C4-2B (cell line): ENCODE measurements around the gene UCKL1.
"Not testable (repeated sequence)": the region's sequence is repeated elsewhere in the genome, so short reads cannot be mapped to it uniquely, and the experiment has no call there.

ENCODE experiments used
- H3K27ac ChIP-seq: fragments of 450-650 bp; 2 replicates; pipeline ENCODE4 v1.5.1; 2017
- ZFX ChIP-seq: fragments of 450-650 bp; IDR thresholded peaks from 2 replicates; pipeline ENCODE4 v1.6.1; 2017
- TF ChIP-seq, protein P1 (sequence below): fragments of 450-650 bp; conservative IDR thresholded peaks from 2 replicates; pipeline ENCODE4 v1.5.1; 2017; ENCODE audit warnings: mild to moderate bottlenecking

The UCKL1 gene

DNA sequence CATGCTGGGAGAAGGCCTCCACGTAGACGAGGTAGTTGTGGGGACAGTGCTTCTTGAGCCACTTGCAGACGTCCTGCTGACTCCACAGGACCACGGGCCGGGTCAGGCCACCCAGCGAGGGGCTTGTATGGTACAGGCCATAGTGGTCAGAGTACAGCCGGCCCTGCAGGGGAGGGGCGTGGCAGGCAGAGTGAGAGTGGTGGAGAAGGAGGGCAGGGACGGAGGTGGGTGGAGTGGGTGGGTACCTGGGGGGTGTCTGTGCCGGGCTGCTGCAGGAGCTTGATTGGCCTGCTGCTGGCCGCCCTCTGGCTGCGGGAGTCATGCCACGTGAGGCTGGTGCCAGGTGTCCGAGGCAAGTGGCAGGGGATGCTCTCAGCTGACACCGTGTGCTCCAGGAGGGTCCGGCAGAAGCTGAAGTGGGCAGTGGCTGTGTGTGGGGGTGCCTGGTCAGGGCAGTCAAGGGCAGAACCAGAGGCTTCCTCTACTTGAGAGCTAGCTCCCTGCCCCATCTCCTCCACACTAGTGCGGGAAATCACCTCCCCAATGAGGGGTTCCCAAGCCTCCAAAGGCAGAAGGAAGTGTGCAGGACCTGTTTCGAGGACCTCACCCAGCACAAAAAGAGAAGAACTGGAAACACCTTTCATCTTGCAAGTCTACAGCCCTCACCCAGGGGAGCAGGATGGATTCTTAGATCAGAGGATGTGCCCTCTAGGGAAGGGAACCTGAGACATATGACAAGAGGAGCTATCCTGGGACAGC lies 20.9 kb upstream of the UCKL1 start:
- TF ChIP-seq, protein P1, sequence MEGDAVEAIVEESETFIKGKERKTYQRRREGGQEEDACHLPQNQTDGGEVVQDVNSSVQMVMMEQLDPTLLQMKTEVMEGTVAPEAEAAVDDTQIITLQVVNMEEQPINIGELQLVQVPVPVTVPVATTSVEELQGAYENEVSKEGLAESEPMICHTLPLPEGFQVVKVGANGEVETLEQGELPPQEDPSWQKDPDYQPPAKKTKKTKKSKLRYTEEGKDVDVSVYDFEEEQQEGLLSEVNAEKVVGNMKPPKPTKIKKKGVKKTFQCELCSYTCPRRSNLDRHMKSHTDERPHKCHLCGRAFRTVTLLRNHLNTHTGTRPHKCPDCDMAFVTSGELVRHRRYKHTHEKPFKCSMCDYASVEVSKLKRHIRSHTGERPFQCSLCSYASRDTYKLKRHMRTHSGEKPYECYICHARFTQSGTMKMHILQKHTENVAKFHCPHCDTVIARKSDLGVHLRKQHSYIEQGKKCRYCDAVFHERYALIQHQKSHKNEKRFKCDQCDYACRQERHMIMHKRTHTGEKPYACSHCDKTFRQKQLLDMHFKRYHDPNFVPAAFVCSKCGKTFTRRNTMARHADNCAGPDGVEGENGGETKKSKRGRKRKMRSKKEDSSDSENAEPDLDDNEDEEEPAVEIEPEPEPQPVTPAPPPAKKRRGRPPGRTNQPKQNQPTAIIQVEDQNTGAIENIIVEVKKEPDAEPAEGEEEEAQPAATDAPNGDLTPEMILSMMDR = no peak
- TF ChIP-seq ZFX = no peak
- H3K27ac ChIP-seq = no peak overlapping the region

DNA sequence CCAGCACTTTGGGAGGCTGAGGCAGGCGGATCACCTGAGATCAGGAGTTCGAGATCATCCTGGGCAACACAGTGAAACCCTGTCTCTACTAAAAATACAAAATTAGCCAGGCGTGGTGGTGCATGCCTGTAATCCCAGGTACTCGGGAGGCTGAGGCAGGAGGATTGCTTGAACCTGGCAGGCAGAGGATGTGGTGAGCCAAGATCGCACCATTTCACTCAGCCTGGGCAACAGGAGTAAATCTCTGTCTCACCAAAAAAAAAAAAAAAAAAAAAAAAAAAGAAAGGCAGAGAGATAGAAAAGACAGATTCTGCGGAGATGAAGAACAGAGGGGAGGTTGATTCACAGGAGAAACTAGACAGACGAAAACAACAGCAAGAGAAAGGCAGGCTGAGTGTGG lies 20.3 kb upstream of the UCKL1 start:
- H3K27ac ChIP-seq = not testable (repeated sequence)

DNA sequence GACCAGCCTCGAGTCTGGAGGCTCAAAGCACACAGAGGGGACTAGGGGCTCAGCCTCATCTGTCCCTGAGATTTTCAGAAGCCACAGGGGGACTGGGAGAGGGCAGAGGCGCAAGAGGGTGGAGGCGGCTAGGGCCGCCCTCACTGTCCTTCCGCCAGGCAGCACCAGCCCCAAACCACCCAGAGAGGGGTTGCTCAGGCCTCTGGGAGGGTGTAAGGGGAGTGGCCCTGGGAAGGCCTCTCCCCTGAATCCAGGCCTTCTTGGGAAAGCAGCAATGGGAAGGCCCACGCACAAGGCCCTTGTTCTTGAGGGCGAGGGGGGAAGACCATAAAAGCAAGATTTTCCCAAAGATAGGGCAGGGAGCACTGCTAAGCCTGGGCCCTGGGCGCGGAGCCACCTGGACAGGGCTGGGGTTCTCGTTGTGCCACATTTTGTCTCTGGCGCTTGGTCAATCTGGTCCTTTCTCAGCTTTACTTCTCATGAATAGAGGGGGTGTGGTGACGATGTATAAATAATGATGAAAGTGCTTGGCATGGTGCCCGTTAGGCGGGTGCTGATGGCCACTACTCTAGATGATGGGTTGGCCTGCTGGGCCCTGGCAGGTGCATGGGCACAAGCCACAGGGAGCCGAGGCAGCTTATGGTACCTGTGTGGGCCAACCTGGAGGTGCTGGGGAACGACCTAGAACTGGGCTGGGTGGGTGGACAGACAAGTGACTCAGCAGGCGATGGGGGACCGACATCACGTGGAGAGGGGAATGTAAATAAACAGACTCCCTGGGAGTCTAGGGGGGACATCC lies 18.4 kb upstream of the UCKL1 start:
- H3K27ac ChIP-seq = peak overlapping the region; percentile 78
- 0 out of 2 replicates have a peak, but pooled peaks have one; percentile 30 for TF ChIP-seq ZFX
- TF ChIP-seq, protein P1 = no peak

DNA sequence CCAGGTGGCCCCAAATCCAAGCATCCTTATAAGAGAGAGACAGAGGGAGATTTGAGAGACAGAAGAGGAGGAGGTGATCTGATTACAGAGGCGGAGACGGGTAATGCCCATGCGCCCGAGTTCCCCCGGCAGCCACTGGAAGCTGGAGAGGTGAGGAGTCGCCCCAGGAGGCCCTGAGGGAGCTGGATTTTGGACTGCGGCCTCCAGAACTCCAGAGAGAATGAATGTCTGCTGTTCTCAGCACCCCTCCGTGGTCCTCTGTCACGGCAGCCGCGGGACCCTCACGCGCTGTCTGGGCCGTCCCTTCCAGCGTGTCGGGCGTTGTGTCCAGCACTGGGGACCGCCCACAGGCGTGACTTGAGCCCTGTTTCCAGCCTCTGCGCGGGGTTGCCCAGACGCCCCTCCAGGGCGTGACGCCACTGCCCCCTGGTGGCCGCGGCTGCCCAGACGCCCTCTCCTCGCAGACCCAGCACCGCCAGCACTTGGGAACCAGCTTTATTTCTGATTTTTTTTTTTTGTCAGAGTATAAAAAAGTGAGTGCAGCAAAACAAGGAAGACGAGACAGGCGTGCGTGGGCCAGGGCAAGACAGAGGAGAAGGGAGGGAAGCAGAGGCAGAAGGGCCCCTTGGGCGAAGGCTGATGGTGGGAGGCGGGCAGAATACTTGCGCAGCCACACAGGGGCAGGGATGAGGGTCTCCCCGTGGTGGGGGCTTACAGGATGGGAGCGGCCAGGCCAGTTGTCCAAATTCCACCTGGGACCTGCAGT lies 17.6 kb upstream of the UCKL1 start:
- no peak for TF ChIP-seq ZFX
- TF ChIP-seq, protein P1 = peak; percentile 100
- H3K27ac ChIP-seq = peak overlapping the region; percentile 78

DNA sequence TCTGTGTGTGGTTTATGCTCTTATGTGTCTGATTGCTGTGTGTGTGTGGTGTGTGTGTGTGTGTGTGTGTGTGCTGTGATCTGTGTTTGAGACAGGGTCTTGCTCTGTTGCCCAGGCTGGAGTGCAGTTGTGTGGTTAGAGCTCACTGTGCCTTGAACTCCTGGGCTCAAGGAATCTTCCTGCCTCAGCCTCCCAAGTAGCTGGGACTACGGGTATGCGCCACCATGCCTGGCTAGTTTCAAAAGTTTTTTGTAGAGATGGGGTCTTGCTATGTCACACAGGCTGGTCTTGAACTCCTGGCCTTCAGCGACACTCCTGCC lies 16.9 kb upstream of the UCKL1 start:
- peak overlapping the region; percentile 78 for H3K27ac ChIP-seq

DNA sequence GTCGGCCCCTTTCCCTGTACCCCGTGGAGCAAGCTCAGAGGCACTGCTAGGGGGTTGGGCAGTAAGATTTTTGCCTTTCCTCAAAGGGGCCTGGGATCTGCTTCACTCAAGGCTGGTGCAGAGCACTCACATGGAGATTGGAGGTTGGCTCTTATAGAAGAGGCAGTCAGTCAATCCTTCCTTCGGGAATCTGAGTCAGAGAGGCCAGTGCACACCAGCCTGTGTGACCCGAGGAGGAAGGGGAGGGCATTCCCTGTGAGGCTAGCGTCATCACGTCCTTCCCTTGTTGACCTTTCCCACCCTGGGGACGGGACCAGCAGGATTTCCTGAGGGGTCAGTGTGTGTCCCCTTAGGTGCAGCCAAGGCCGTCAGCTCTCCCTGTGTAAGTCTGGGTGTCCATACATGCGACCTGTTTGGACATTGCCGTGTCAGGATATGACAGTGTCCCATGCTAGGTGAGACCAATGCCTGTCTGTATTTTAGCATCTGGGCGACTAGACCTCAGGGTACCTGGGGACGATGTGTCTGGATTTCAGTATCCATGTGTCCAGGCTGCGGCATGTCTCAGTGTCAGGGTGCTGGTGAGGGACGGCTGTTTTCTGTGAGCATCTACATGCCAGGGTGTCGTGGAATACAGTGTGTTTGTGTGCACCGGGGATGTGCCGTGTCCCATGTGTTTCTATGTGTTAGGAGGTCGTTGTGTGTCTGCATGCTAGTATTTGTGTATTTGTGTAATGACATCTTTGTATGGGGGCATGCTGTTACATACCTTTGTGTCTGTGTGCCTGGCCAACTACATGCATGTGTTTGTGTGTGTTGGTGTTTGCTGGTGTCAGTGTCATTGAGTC lies 16.3 kb upstream of the UCKL1 start:
- H3K27ac ChIP-seq = no peak overlapping the region
- TF ChIP-seq, protein P1 = no peak
- no peak for TF ChIP-seq ZFX

More for the DNA sequence above, 16.9 kb upstream of the UCKL1 start:
- TF ChIP-seq, protein P1 = no peak
- no peak for TF ChIP-seq ZFX

DNA sequence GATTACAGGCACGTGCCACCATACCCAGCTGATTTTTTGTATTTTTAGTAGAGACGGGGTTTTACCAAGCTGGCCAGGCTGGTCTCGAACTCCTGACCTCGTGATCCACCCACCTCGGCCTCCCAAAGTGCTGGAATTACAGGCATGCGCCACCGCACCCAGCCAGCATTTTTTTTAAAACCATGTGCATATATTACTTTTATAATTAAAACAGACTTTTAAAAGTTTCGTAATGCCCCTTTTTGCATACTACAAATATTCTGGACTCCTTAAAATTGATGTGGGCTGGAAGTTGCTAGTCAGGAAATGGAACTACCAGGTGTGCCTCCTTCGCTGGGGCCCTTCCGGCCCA lies 15.7 kb upstream of the UCKL1 start:
- H3K27ac ChIP-seq = not testable (repeated sequence)
